ENCODE data around the gene GAK.

GAK gene

DNA sequence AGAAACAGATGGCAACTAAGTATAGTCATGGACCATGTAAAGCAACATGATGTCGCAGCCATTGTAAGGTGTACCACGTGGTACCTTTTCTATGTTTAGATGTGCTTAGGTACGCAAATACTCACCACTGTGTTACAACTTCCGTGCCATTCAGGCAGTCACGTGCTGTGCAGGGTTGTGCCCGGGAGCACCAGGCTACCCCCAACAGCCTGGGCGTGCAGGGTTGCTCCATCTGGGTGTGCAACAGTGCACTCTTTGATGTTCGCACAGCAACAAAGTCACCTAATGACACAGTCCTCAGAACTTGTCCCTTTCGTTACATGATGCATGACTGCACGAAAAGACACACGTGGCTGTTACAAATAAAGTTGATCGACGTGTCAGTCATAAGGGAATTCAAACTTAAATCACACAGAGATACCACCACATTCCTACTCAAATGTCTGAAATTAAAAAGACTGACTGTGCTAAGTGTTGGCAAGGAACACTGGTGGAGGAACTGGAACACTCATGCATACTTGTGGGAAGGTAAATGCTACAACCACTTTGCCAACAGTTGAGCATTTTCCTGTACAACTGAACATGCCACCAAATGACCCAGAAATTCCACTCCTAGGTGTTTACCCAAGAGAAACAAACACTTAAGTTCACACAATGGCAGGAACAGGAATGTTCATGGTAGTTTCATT, 130.5 kb downstream of the GAK start:
- Histone ChIP-seq H3K27ac (ENCODE audit: low read length) (no peak overlapping the region), H3K4me2 (ENCODE audit: insufficient read depth, low read length) (no peak overlapping the region), H4K20me1 (ENCODE audit: insufficient read depth, low read length) (no peaks in the 10 kb centered on the region), H3K4me3 (ENCODE audit: low read depth in 1 of 2, low read length in 2 of 2) (no peak overlapping the region), H3K27me3 (ENCODE audit: insufficient read depth, low read length, poor library complexity) (no peaks in the 10 kb centered on the region), H3K79me2 (ENCODE audit: insufficient read depth, low read length) (no peaks in the 10 kb centered on the region), H3K36me3 (ENCODE audit: insufficient read depth, low read length) (no peaks in the 10 kb centered on the region), H3K4me1 (ENCODE audit: insufficient read depth, low read length) (no peaks in the 10 kb centered on the region), H2AFZ (ENCODE audit: low read depth, low read length) (no peak overlapping the region), H3K9me3 (ENCODE audit: insufficient read depth, low read length, severe bottlenecking) (no peaks in the 10 kb centered on the region), H3K9ac (ENCODE audit: low read depth, low read length) (no peak overlapping the region)
- no peak for DNase-seq
- TF ChIP-seq EZH2 (IDR thresholded peaks at IDR 0.05; ENCODE audit: borderline replicate concordance, low read depth, low read length, severe bottlenecking) = no peak
- TF ChIP-seq, protein P1, sequence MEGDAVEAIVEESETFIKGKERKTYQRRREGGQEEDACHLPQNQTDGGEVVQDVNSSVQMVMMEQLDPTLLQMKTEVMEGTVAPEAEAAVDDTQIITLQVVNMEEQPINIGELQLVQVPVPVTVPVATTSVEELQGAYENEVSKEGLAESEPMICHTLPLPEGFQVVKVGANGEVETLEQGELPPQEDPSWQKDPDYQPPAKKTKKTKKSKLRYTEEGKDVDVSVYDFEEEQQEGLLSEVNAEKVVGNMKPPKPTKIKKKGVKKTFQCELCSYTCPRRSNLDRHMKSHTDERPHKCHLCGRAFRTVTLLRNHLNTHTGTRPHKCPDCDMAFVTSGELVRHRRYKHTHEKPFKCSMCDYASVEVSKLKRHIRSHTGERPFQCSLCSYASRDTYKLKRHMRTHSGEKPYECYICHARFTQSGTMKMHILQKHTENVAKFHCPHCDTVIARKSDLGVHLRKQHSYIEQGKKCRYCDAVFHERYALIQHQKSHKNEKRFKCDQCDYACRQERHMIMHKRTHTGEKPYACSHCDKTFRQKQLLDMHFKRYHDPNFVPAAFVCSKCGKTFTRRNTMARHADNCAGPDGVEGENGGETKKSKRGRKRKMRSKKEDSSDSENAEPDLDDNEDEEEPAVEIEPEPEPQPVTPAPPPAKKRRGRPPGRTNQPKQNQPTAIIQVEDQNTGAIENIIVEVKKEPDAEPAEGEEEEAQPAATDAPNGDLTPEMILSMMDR (IDR thresholded peaks at IDR 0.05; ENCODE audit: borderline replicate concordance, extremely low read depth, low read length, poor library complexity, severe bottlenecking) = no peak
- no peak for ATAC-seq (ENCODE audit: insufficient read depth, low read depth)
